ENCODE measurements around the gene MPZL2.

GRCh38 chr11:118219732-118220131 is 44.4 kb downstream of the MPZL2 start:
- TF ChIP-seq CTCF (conservative IDR thresholded peaks at IDR 0.05; ENCODE audit: low read length) (no peak), EZH2phosphoT487 (IDR thresholded peaks at IDR 0.05; ENCODE audit: borderline replicate concordance) (no peak)

Data from Loucy (cell line).